Measurements from ENCODE around the gene TRAP1.
A peak's percentile ranks its signal among the peaks of the same experiment; 100 is the strongest.
"Not testable (repeated sequence)": the region's sequence is repeated elsewhere in the genome, so short reads cannot be mapped to it uniquely, and the experiment has no call there.

The TRAP1 gene

GRCh38 chr16:3735541-3735940 is 18.2 kb upstream of the TRAP1 start:
- no peak for DNase-seq

GRCh38 chr16:3734758-3735221 is 17.5 kb upstream of the TRAP1 start:
- DNase-seq, result no peak

- no peak for DNase-seq
Measured at GRCh38 chr16:3734084-3734757, 16.9 kb upstream of the TRAP1 start.

GRCh38 chr16:3732171-3732570 is 14.8 kb upstream of the TRAP1 start:
- DNase-seq, result no peak

- no peak for DNase-seq
Measured at GRCh38 chr16:3731126-3731935, 14.0 kb upstream of the TRAP1 start.

- DNase-seq, result no peak
Measured at GRCh38 chr16:3730161-3731125, 13.1 kb upstream of the TRAP1 start.

- DNase-seq, result no peak
Measured at GRCh38 chr16:3729161-3730112, 12.1 kb upstream of the TRAP1 start.

- no peak for DNase-seq
Measured at GRCh38 chr16:3728424-3729160, 11.3 kb upstream of the TRAP1 start.

GRCh38 chr16:3727806-3728381 is 10.6 kb upstream of the TRAP1 start:
- DNase-seq, result no peak

- no peak for DNase-seq
Measured at GRCh38 chr16:3726021-3726687, 8.8 kb upstream of the TRAP1 start.

- no peak for DNase-seq
Measured at GRCh38 chr16:3725276-3725675, 8.0 kb upstream of the TRAP1 start.

GRCh38 chr16:3722508-3722907 is 5.2 kb upstream of the TRAP1 start:
- no peak for DNase-seq

GRCh38 chr16:3720418-3720817 is 3.1 kb upstream of the TRAP1 start:
- no peak for DNase-seq

GRCh38 chr16:3718628-3719027 is 1.3 kb upstream of the TRAP1 start:
- DNase-seq, result no peak

GRCh38 chr16:3718019-3718391 is 681 bp upstream of the TRAP1 start:
- DNase-seq, result no peak

- DNase-seq, result peak; percentile 49
Measured at GRCh38 chr16:3716831-3717234, 491 bp downstream of the TRAP1 start.

GRCh38 chr16:3715430-3715829 is 1.9 kb downstream of the TRAP1 start:
- DNase-seq, result no peak

- DNase-seq, result not testable (repeated sequence)
Measured at GRCh38 chr16:3714378-3714777, 2.9 kb downstream of the TRAP1 start.

GRCh38 chr16:3713587-3714242 is 3.6 kb downstream of the TRAP1 start:
- no peak for DNase-seq

All from activated naive CD4-positive, alpha-beta T cell treated with anti-CD3 and anti-CD28 coated beads, Interleukin-2, amount 50 U/mL, for 16 hours (primary cell).